HG03558 (cell line): ENCODE measurements around the gene NMUR1.

Source experiments
- ATAC-seq: cut with Tn5 transposase; IDR thresholded peaks from one replicate; pipeline ENCODE4 v1.9.1; 2021; ENCODE audit warnings: moderate number of reproducible peaks; ENCODE audit not compliant: unreplicated experiment; ENCODE audit errors: extremely low read depth

NMUR1 gene

GRCh38 chr2:231494669-231495068 is 35.6 kb downstream of the NMUR1 start:
- ATAC-seq: no peak

GRCh38 chr2:231490801-231491200 is 39.4 kb downstream of the NMUR1 start:
- ATAC-seq: no peak

- no peak for ATAC-seq
These were observed 40.3 kb downstream of the NMUR1 start for GRCh38 chr2:231489990-231490389.

- no peak for ATAC-seq
These were observed 41.9 kb downstream of the NMUR1 start for GRCh38 chr2:231488331-231488730.

GRCh38 chr2:231486851-231487596 is 43.2 kb downstream of the NMUR1 start:
- ATAC-seq: no peak

GRCh38 chr2:231483398-231484329 is 46.6 kb downstream of the NMUR1 start:
- no peak for ATAC-seq

- no peak for ATAC-seq
These were observed 47.3 kb downstream of the NMUR1 start for GRCh38 chr2:231482806-231483391.

GRCh38 chr2:231480781-231481180 is 49.5 kb downstream of the NMUR1 start:
- ATAC-seq: no peak

- ATAC-seq: no peak
These were observed 50.8 kb downstream of the NMUR1 start for GRCh38 chr2:231479455-231479854.

- no peak for ATAC-seq
These were observed 53.3 kb downstream of the NMUR1 start for GRCh38 chr2:231476920-231477319.

- ATAC-seq: no peak
These were observed 54.3 kb downstream of the NMUR1 start for GRCh38 chr2:231475965-231476364.
